A549 (cell line): ENCODE measurements around the gene MSX2. TPM values are rescaled to one million over a fixed set of nuclear protein-coding genes. Genes with fewer than 3 reads are reported as not detected.

Source experiments
- ATAC-seq, 2 experiments: fragments of 200-7000 bp in 1 of 2; fragments of >200 bp in 1 of 2; cut with Nextera tagmentation in 1 of 2; cut with Tn5 transposase in 1 of 2; 3 replicates each; pipeline versions ENCODE4 v1.8.0 to v1.9.1; 2018 to 2020; ENCODE audit warnings: mild to moderate bottlenecking in 1 of 2, moderate library complexity in 1 of 2
- CTCF ChIA-PET: fragments of 300-600 bp; sonication (Branson Sonifier 250); formaldehyde crosslinking; extraction: SDS; loops from one replicate; lab custom pipeline; 2021; ENCODE audit warnings: antibody characterized with exemption, inconsistent platforms; lab: Yijun Ruan, JAX
- POLR2A ChIA-PET: fragments of 350-600 bp; formaldehyde crosslinking; extraction: SDS; loops from one replicate; lab custom pipeline; 2021; ENCODE audit warnings: antibody characterized with exemption, inconsistent platforms; lab: Yijun Ruan, JAX
- DNase-seq, 2 experiments: peaks; one replicate each; pipeline versions ENCODE4 v3.0.0 to v3.0.0-alpha.2; 2011 to 2016; ENCODE audit warnings: low read depth in 1 of 2, low spot score in 1 of 2
- FAIRE-seq: peaks from 2 replicates; lab custom pipeline; 2011; peaks lifted over from hg19 to GRCh38; lab: Jason Lieb, UNC
- H3K27ac ChIP-seq, 2 experiments: fragments of >200 bp; sonication (Bioruptor Twin); formaldehyde crosslinking; 3 replicates each; pipeline ENCODE4 v1.5.1; 2016 to 2017
- H3K4me1 ChIP-seq: fragments of >200 bp; sonication (Bioruptor Twin); formaldehyde crosslinking; 3 replicates; pipeline ENCODE4 v1.6.1; 2016
- H3K4me2 ChIP-seq: fragments of >200 bp; sonication (Bioruptor Twin); formaldehyde crosslinking; 3 replicates; pipeline ENCODE4 v1.6.1; 2016
- H3K4me3 ChIP-seq: fragments of >200 bp; sonication (Bioruptor Twin); formaldehyde crosslinking; 3 replicates; pipeline ENCODE4 v1.5.1; 2016
- H3K9me3 ChIP-seq: fragments of >200 bp; sonication (Bioruptor Twin); formaldehyde crosslinking; 3 replicates; pipeline ENCODE4 v1.6.1; 2016
- BHLHE40 ChIP-seq: IDR thresholded peaks from 2 replicates; pipeline ENCODE4 v1.6.1; 2012; ENCODE audit warnings: low read depth, low read length, inconsistent platforms
- CBX2 ChIP-seq: fragments of 200-600 bp; sonication (generic); IDR thresholded peaks from 2 replicates; pipeline ENCODE4 v1.6.1; 2016; ENCODE audit warnings: low read depth, mild to moderate bottlenecking, borderline replicate concordance
- CBX8 ChIP-seq: fragments of 200-600 bp; sonication (generic); IDR thresholded peaks from 2 replicates; pipeline ENCODE4 v1.6.1; 2016
- CEBPB ChIP-seq, 2 experiments: fragments of >200 bp in 1 of 2; sonication (Bioruptor Twin) in 1 of 2; formaldehyde crosslinking in 1 of 2; IDR thresholded peaks; 2 replicates each; pipeline ENCODE4 v1.6.1; 2012 to 2016
- GATA3 ChIP-seq: IDR thresholded peaks from 2 replicates; pipeline ENCODE4 v1.6.1; 2012; ENCODE audit warnings: borderline replicate concordance
- HDAC2 ChIP-seq: fragments of 200-600 bp; sonication (generic); IDR thresholded peaks from 2 replicates; pipeline ENCODE4 v1.6.1; 2016
- HEYL ChIP-seq: fragments of 250-450 bp; sonication (Bioruptor Pico); IDR thresholded peaks from 2 replicates; pipeline ENCODE4 v1.8.0; 2021; ENCODE audit warnings: mild to moderate bottlenecking, moderate library complexity
- HOXB13 ChIP-seq: fragments of 250-450 bp; sonication (Bioruptor Pico); IDR thresholded peaks from 2 replicates; pipeline ENCODE4 v1.5.0; 2020; ENCODE audit warnings: low read depth, mild to moderate bottlenecking, moderate library complexity
- JUN ChIP-seq, 2 experiments: fragments of >200 bp; sonication (Bioruptor Twin); formaldehyde crosslinking; IDR thresholded peaks; 2 replicates in 1 of 2; 3 replicates in 1 of 2; pipeline ENCODE4 v1.6.1; 2016 to 2017
- JUNB ChIP-seq: fragments of >200 bp; sonication (Bioruptor Twin); formaldehyde crosslinking; IDR thresholded peaks from 2 replicates; pipeline ENCODE4 v1.6.1; 2016
- MYC ChIP-seq: IDR thresholded peaks from 2 replicates; pipeline ENCODE4 v1.6.1; 2012; ENCODE audit warnings: mild to moderate bottlenecking, inconsistent platforms, low read length, improper control_type of control experiment, borderline replicate concordance
- NFE2L2 ChIP-seq: fragments of 150-350 bp; conservative IDR thresholded peaks from 2 replicates; pipeline ENCODE4 v1.6.1; 2014; ENCODE audit warnings: low read length
- NPAS2 ChIP-seq: fragments of 250-450 bp; sonication (Bioruptor Pico); IDR thresholded peaks from 2 replicates; pipeline ENCODE4 v1.8.0; 2022; ENCODE audit warnings: mild to moderate bottlenecking, moderate library complexity, borderline replicate concordance
- PHF8 ChIP-seq: fragments of 200-600 bp; sonication (generic); IDR thresholded peaks from 2 replicates; pipeline ENCODE4 v1.6.1; 2016; ENCODE audit warnings: low read depth, mild to moderate bottlenecking, antibody characterized with exemption, moderate library complexity, borderline replicate concordance
- POLR2A ChIP-seq: IDR thresholded peaks from 2 replicates; pipeline ENCODE4 v1.6.1; 2012; ENCODE audit warnings: mild to moderate bottlenecking, low read length
- RARB ChIP-seq: fragments of 250-450 bp; sonication (Bioruptor Pico); IDR thresholded peaks from 2 replicates; pipeline ENCODE4 v1.8.0; 2021; ENCODE audit warnings: mild to moderate bottlenecking, moderate library complexity
- RCOR1 ChIP-seq: fragments of 150-350 bp; IDR thresholded peaks from 2 replicates; pipeline ENCODE4 v1.6.1; 2014; ENCODE audit warnings: antibody characterized with exemption, low read length, low read depth
- RFX5 ChIP-seq: fragments of 450-650 bp; IDR thresholded peaks from 2 replicates; pipeline ENCODE4 v1.7.1; 2014; ENCODE audit warnings: antibody characterized with exemption, mild to moderate bottlenecking, moderate library complexity
- RNF2 ChIP-seq: fragments of 200-600 bp; sonication (generic); IDR thresholded peaks from 2 replicates; pipeline ENCODE4 v1.6.1; 2016; ENCODE audit warnings: low read depth, mild to moderate bottlenecking, antibody characterized with exemption, moderate library complexity, borderline replicate concordance
- SMC3 ChIP-seq: fragments of >200 bp; sonication (Bioruptor Twin); formaldehyde crosslinking; IDR thresholded peaks from 3 replicates; pipeline ENCODE4 v1.6.1; 2018; ENCODE audit warnings: inconsistent platforms
- TP53 ChIP-seq: fragments of 250-450 bp; sonication (Bioruptor Pico); IDR thresholded peaks from 2 replicates; pipeline ENCODE4 v1.5.0; 2021; ENCODE audit warnings: mild to moderate bottlenecking, moderate library complexity
- ZC3H11A ChIP-seq: fragments of 450-650 bp; IDR thresholded peaks from 2 replicates; pipeline ENCODE4 v1.6.1; 2014; ENCODE audit warnings: antibody characterized with exemption, mild to moderate bottlenecking
- WGBS: methylation state at CpG from one replicate; pipeline ENCODE4 v1.1.6; 2017; ENCODE audit errors: missing lambda C conversion rate; 5-methylcytosine and 5-hydroxymethylcytosine counted together
- polyA plus RNA-seq, 4 experiments: library from polyadenylated mRNA; depleted of rRNA in 3 of 4; stranded (reverse); fragments of >200 nt; fragmentation: RNase III in 1 of 4; extraction: RNeasy Plus Mini Kit Qiagen cat#74134 plus additional on column Dnase treatment in 1 of 4; gene quantifications; 2 replicates in 3 of 4; 3 replicates in 1 of 4; pipeline ENCODE4 v1.2.3, GENCODE V29; 2011 to 2017
- TF ChIP-seq, protein P1 (sequence below): IDR thresholded peaks from 2 replicates; pipeline ENCODE4 v1.6.1; 2012
- TF ChIP-seq, protein P2 (sequence below): IDR thresholded peaks from 2 replicates; pipeline ENCODE4 v1.6.1; 2012; ENCODE audit warnings: low read depth, borderline replicate concordance
- TF ChIP-seq, protein P3 (sequence below): IDR thresholded peaks from 2 replicates; pipeline ENCODE4 v1.6.1; 2012
- TF ChIP-seq, protein P4 (sequence below): fragments of >200 bp; sonication (Bioruptor Twin); formaldehyde crosslinking; IDR thresholded peaks from 2 replicates; pipeline ENCODE4 v1.6.1; 2016
- TF ChIP-seq, protein P5 (sequence below): fragments of 450-650 bp; IDR thresholded peaks from 2 replicates; pipeline ENCODE4 v1.6.1; 2014; ENCODE audit warnings: antibody characterized with exemption

The MSX2 gene
- polyA plus RNA-seq, 2 of the 4 experiments (the other 2 are of a cell fraction): 2.4 to 2.6 TPM

DNA sequence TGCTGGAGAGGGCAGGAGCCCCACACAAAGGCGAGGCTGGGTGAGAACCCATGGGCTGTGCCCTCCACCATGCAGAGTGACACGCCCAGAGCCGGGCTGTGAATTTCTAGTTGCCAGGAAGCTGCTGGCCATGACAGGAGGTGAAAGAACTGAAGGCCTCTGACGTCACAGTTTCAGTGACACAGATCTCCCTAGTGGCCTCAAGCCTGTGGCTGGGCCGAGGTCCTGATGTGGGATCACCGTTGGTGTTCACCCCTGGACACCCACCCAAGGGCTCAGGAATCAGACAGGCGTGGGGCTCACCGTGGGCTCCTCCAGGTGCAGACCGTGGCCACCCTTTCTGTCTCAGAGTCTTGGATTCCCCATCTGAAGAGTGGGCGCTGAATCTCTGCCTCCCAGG is 39.9 kb downstream of the MSX2 start:
- POLR2A ChIA-PET: no interaction called here
- TF ChIP-seq RFX5 (no peak), CBX8 (no peak), JUNB (no peak), PHF8 (no peak), JUN (IDR thresholded peaks at IDR 0.05) (no peak), SMC3 (no peak), RNF2 (no peak), NPAS2 (CRISPR knock-in tag) (no peak), CBX2 (no peak), BHLHE40 (no peak), HDAC2 (no peak)
- TF ChIP-seq, protein P1, sequence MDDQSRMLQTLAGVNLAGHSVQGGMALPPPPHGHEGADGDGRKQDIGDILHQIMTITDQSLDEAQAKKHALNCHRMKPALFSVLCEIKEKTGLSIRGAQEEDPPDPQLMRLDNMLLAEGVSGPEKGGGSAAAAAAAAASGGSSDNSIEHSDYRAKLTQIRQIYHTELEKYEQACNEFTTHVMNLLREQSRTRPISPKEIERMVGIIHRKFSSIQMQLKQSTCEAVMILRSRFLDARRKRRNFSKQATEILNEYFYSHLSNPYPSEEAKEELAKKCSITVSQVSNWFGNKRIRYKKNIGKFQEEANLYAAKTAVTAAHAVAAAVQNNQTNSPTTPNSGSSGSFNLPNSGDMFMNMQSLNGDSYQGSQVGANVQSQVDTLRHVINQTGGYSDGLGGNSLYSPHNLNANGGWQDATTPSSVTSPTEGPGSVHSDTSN: no peak
- TF ChIP-seq, protein P2, sequence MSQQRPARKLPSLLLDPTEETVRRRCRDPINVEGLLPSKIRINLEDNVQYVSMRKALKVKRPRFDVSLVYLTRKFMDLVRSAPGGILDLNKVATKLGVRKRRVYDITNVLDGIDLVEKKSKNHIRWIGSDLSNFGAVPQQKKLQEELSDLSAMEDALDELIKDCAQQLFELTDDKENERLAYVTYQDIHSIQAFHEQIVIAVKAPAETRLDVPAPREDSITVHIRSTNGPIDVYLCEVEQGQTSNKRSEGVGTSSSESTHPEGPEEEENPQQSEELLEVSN: no peak
- TF ChIP-seq, protein P3, sequence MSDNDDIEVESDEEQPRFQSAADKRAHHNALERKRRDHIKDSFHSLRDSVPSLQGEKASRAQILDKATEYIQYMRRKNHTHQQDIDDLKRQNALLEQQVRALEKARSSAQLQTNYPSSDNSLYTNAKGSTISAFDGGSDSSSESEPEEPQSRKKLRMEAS: no peak
- TF ChIP-seq, protein P4, sequence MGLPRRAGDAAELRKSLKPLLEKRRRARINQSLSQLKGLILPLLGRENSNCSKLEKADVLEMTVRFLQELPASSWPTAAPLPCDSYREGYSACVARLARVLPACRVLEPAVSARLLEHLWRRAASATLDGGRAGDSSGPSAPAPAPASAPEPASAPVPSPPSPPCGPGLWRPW: no peak
- TF ChIP-seq, all 56 proteins: peak for 0
- FAIRE-seq (no peak), ATAC-seq (peak in 1 of 2 experiments; percentile 30; a peak in 2 of 6 replicates), DNase-seq (no peak)
- no peak overlapping the region for H3K27ac ChIP-seq
- no peaks in the 10 kb centered on the region for H3K4me1 ChIP-seq
- no peak overlapping the region for H3K4me2 ChIP-seq
- WGBS: 7% methylated on average over 8 of the region's 10 CpGs
- H3K9me3 ChIP-seq: no peaks in the 10 kb centered on the region; the same call in 2 of the 3 replicates
- no peak overlapping the region for H3K4me3 ChIP-seq
- CTCF ChIA-PET: interaction anchor here (1.2 kb wide), 1 partner anchor 345 kb away, joined by 4 read pairs; no protein-coding TSS in a partner anchor

DNA sequence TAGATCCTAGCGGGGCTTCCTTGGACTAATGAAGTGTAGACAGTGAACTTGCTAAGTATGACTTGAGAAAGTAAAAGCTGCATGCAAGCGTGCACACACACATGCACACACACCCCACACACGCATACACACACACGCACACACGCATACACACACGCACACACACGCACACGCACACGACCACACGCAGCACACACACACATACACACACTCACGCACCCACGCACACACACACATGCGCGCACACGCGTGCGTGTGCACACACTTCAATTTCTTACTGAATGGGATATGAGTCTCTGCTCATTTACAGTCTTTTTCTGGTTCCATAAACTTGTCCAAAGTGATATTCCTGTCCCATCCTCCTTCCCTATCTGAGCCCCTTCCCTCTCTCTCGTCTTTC is 41.2 kb downstream of the MSX2 start:
- no peaks in the 10 kb centered on the region for H3K9me3 ChIP-seq
- ChIA-PET CTCF (interaction anchor here (1.0 kb wide), 1 partner anchor 10 kb away, joined by 3 read pairs; no protein-coding TSS in a partner anchor), POLR2A (interaction anchor here (0.6 kb wide), 1 partner anchor 242 kb away, joined by 3 read pairs; no protein-coding TSS in a partner anchor)
- FAIRE-seq (no peak), ATAC-seq (no peak), DNase-seq (no peak)
- no peak overlapping the region for H3K4me2 ChIP-seq
- WGBS: 69% methylated on average over 18 of the region's 18 CpGs
- no peak overlapping the region for H3K27ac ChIP-seq
- no peak overlapping the region for H3K4me3 ChIP-seq
- TF ChIP-seq, protein P3: no peak
- TF ChIP-seq GATA3: no peak
- no peak for TF ChIP-seq SMC3
- no peak for TF ChIP-seq POLR2A
- TF ChIP-seq, all 56 proteins: peak for 0
- no peaks in the 10 kb centered on the region for H3K4me1 ChIP-seq

DNA sequence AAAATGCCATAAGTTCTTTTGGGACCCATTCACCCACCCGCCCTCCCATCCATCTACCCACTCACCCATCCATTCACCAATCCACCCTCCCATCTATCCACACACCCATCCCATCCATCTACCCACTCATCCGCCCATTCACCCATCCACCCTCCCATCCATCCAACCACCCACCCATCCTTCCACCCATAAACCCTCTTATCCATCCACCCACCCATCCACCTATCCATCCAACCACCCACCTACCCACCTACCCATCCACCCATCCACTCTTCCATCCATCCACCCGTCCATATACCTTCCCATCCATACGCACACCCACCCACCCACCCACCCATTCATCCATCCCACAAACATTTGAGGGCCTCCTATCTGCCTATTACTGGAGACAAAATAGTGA is 43.3 kb downstream of the MSX2 start:
- FAIRE-seq: no peak
- H3K27ac ChIP-seq: no peak overlapping the region
- no peak overlapping the region for H3K4me3 ChIP-seq
- no peak for DNase-seq
- no peak for ATAC-seq
- peaks cover 4% of the 10 kb centered on the region; the same call in 1 of the 3 replicates for H3K9me3 ChIP-seq
- WGBS: 33% methylated on average over 3 of the region's 4 CpGs
- ChIA-PET CTCF (no interaction called here), POLR2A (no interaction called here)
- H3K4me2 ChIP-seq: no peak overlapping the region
- H3K4me1 ChIP-seq: no peaks in the 10 kb centered on the region
- TF ChIP-seq ZC3H11A (no peak), CEBPB (IDR thresholded peaks at IDR 0.05) (no peak), CBX8 (no peak), RCOR1 (no peak), CBX2 (no peak), NFE2L2 (no peak), JUN (IDR thresholded peaks at IDR 0.05) (no peak), HOXB13 (CRISPR knock-in tag) (no peak), POLR2A (no peak), HEYL (CRISPR knock-in tag) (no peak), RARB (no peak), RNF2 (no peak), MYC (no peak), TP53 (CRISPR knock-in tag) (no peak)
- TF ChIP-seq, protein P1: no peak
- TF ChIP-seq, protein P5, sequence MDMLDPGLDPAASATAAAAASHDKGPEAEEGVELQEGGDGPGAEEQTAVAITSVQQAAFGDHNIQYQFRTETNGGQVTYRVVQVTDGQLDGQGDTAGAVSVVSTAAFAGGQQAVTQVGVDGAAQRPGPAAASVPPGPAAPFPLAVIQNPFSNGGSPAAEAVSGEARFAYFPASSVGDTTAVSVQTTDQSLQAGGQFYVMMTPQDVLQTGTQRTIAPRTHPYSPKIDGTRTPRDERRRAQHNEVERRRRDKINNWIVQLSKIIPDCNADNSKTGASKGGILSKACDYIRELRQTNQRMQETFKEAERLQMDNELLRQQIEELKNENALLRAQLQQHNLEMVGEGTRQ: no peak
